K562 (cell line): ENCODE data around the gene S100P.

Experiments used
- GABPA ChIP-seq: fragments of 200-800 bp; sonication (Bioruptor generic); conservative IDR thresholded peaks from 2 replicates; pipeline ENCODE4 v1.6.1; 2016; ENCODE audit warnings: low read depth, missing genetic modification characterization, missing compliant biosample characterization
- GATAD2B ChIP-seq: fragments of 450-650 bp; IDR thresholded peaks from 2 replicates; pipeline ENCODE4 v1.6.1; 2017; ENCODE audit warnings: mild to moderate bottlenecking, borderline replicate concordance
- HDAC3 ChIP-seq: fragments of 450-650 bp; IDR thresholded peaks from 2 replicates; pipeline ENCODE4 v1.6.1; 2018; ENCODE audit warnings: borderline replicate concordance, mild to moderate bottlenecking, moderate library complexity; ENCODE audit not compliant: partially characterized antibody
- RERE ChIP-seq: sonication (generic); formaldehyde crosslinking; IDR thresholded peaks from 2 replicates; pipeline ENCODE4 v1.8.0; 2023; ENCODE audit warnings: missing genetic modification reagents, mild to moderate bottlenecking, borderline replicate concordance
- ZNF384 ChIP-seq: IDR thresholded peaks from 2 replicates; pipeline ENCODE4 v1.6.1; 2012; ENCODE audit warnings: low read depth, low read length, improper control_type of control experiment
- ZSCAN29 ChIP-seq: fragments of 450-650 bp; IDR thresholded peaks from 2 replicates; pipeline ENCODE4 v1.6.1; 2017

- TF ChIP-seq HDAC3 (no peak), ZSCAN29 (no peak), ZNF384 (no peak), RERE (CRISPR knock-in tag) (no peak), GABPA (no peak), GATAD2B (no peak)
Observed at GRCh38 chr4:6702761-6703160, 9.1 kb downstream of the S100P start.
